ENCODE measurements around the gene ATRNL1. TPM values are rescaled to one million over a fixed set of nuclear protein-coding genes. Genes with fewer than 3 reads are reported as not detected.

ATRNL1 gene
- total and polyA plus RNA-seq, 12 donors = 4.8 to 217 (median 92.4) TPM

DNA sequence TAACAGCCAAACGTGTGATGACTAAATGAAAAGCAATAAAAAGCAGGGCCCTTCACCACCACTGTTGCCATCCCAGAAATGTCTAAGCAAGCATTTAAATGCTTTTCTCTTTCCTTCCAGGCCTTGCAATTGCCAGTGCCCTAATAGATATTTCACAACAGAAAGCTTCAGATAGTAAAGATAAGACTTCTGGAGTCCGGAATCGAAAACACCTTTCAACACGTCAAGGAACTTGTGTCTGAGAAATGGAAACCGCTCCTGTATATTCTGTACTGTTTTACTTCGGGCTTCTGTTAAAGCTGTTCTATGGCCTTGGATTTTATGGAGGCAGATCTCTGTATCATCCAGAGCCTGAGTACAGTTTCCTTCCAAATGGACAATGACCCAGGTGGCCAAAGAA is 851.4 kb downstream of the ATRNL1 start:
- WGBS, 4 donors = 86 to 95% (median 93%) methylated on average over 6 of the region's 6 CpGs
- intact Hi-C loops (cut with DNase I) = no loop called here

DNA sequence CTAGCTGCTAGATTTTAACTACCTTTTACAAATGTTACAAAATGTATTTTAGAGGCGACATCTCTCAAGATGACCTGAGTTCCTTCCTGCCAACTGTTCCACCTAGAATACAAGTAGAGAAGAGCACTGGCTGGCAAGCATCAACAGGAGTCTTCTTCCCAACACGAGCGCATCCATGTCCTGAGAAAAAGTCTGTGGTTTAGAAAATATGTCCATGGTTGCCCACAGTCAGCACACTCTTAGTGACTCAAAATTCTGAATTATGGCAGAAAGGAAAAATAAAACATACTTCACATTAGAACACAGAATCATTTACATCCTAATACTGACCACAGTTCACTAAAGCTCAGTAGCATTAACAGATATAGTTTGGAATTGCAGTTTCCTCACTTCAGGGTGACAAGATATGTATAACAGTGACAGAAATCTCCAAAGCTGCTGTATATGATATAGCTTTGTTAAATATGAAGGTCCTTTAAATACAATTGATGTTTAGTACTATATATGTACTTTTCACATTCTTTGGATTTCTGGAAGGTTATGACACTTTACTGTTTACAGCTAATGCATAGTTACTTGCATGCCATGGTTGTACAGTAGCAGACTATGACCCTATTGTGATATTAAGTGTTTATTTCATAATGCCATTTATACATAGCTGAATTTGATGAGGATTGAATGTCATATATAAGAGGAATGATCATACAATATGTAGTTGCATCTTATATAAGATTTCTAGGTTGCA is 852.7 kb downstream of the ATRNL1 start:
- intact Hi-C loops (cut with DNase I) = no loop called here
- 94 to 97% (median 96%) methylated on average over 3 of the region's 3 CpGs for WGBS, 4 donors
- no peak for DNase-seq
- no peak overlapping the region for H3K27ac ChIP-seq
- H3K36me3 ChIP-seq (replicated peaks in 1 of 2) = no peaks in the 10 kb centered on the region
- no peaks in the 10 kb centered on the region for H3K27me3 ChIP-seq
- H3K4me3 ChIP-seq = no peak overlapping the region
- no peaks in the 10 kb centered on the region for H3K9me3 ChIP-seq (replicated peaks in 1 of 3)
- TF ChIP-seq POLR2A (IDR thresholded peaks at IDR 0.05) = no peak
- TF ChIP-seq CTCF (IDR thresholded peaks at IDR 0.05) = no peak
- peaks cover 0 to 5% of the 10 kb centered on the region in 2 donors for H3K4me1 ChIP-seq (replicated peaks in 1 of 2)

More for the DNA sequence above, 851.4 kb downstream of the ATRNL1 start:
- Histone ChIP-seq H3K9me3 (replicated peaks in 1 of 3) (no peaks in the 10 kb centered on the region), H3K4me1 (replicated peaks in 1 of 2) (peaks cover 0 to 7% of the 10 kb centered on the region in 2 donors), H3K36me3 (replicated peaks in 1 of 2) (no peaks in the 10 kb centered on the region), H3K27ac (no peak overlapping the region), H3K27me3 (no peaks in the 10 kb centered on the region), H3K4me3 (no peak overlapping the region)
- DNase-seq = no peak
- no peak for TF ChIP-seq CTCF (IDR thresholded peaks at IDR 0.05)
- TF ChIP-seq POLR2A (IDR thresholded peaks at IDR 0.05) = no peak

GRCh38 chr10:115947104-115947503 is 853.9 kb downstream of the ATRNL1 start:
- WGBS, 4 donors = 87 to 96% (median 92%) methylated on average over 2 of the region's 2 CpGs
- intact Hi-C loops (cut with DNase I) = no loop called here

GRCh38 chr10:115948465-115948864 is 855.3 kb downstream of the ATRNL1 start:
- H3K27ac ChIP-seq = no peak overlapping the region
- TF ChIP-seq POLR2A (IDR thresholded peaks at IDR 0.05) (no peak), CTCF (IDR thresholded peaks at IDR 0.05) (peak in 4 of 6 experiments; percentile 6 to 34 (median 30))
- H3K27me3 ChIP-seq = no peaks in the 10 kb centered on the region
- H3K9me3 ChIP-seq (replicated peaks in 1 of 3) = no peaks in the 10 kb centered on the region
- WGBS, 4 donors = 33 to 50% (median 42%) methylated on average over 1 of the region's 1 CpG
- no peaks in the 10 kb centered on the region for H3K36me3 ChIP-seq (replicated peaks in 1 of 2)
- no peak overlapping the region for H3K4me3 ChIP-seq
- intact Hi-C loops (cut with DNase I) = no loop called here
- no peak for DNase-seq
- H3K4me1 ChIP-seq (replicated peaks in 1 of 2) = peaks cover 0 to 11% of the 10 kb centered on the region in 2 donors

More at GRCh38 chr10:115947104-115947503, 853.9 kb downstream of the ATRNL1 start:
- DNase-seq = no peak
- no peaks in the 10 kb centered on the region for H3K27me3 ChIP-seq
- no peaks in the 10 kb centered on the region for H3K36me3 ChIP-seq (replicated peaks in 1 of 2)
- H3K4me3 ChIP-seq = no peak overlapping the region
- peaks cover 0 to 11% of the 10 kb centered on the region in 2 donors for H3K4me1 ChIP-seq (replicated peaks in 1 of 2)
- H3K9me3 ChIP-seq (replicated peaks in 1 of 3) = no peaks in the 10 kb centered on the region
- TF ChIP-seq POLR2A (IDR thresholded peaks at IDR 0.05) = no peak
- no peak for TF ChIP-seq CTCF (IDR thresholded peaks at IDR 0.05)
- no peak overlapping the region for H3K27ac ChIP-seq
